Measurements from ENCODE around the gene TANC1.

- no peak for TF ChIP-seq POLR2A (IDR thresholded peaks at IDR 0.05)
- no peak for TF ChIP-seq CTCF (IDR thresholded peaks at IDR 0.05)
- TF ChIP-seq POLR2AphosphoS5 (IDR thresholded peaks at IDR 0.05), result no peak
Observed at GRCh38 chr2:158967114-158967730, 1.2 kb upstream of the TANC1 start.

All from sigmoid colon (tissue), 4 donors.